ENCODE data around the gene ARHGAP11A.

ARHGAP11A gene

GRCh38 chr15:32664796-32665195, 49.5 kb downstream of the ARHGAP11A start:
- Histone ChIP-seq H3K4me2 (ENCODE audit: low read length) (no peak overlapping the region), H3K27me3 (ENCODE audit: low read depth, low read length) (no peaks in the 10 kb centered on the region), H3K9me3 (ENCODE audit: insufficient read depth, low read length) (no peaks in the 10 kb centered on the region), H3K27ac (ENCODE audit: low read length) (no peak overlapping the region), H3K36me3 (replicated peaks; ENCODE audit: low read depth, low read length) (peaks cover 34% of the 10 kb centered on the region), H3K79me2 (ENCODE audit: low read length) (no peaks in the 10 kb centered on the region), H4K20me1 (ENCODE audit: insufficient read depth, low read length) (no peaks in the 10 kb centered on the region), H2AFZ (ENCODE audit: low read depth, low read length) (no peak overlapping the region), H3K4me3 (ENCODE audit: low read length) (no peak overlapping the region), H3K4me1 (ENCODE audit: low read length) (no peaks in the 10 kb centered on the region), H3K9ac (ENCODE audit: low read length) (no peak overlapping the region)
- TF ChIP-seq CTCF (IDR thresholded peaks at IDR 0.05; ENCODE audit: low read depth, low read length), result no peak
- TF ChIP-seq EZH2phosphoT487 (IDR thresholded peaks at IDR 0.05; ENCODE audit: low read depth), result no peak

GRCh38 chr15:32667321-32667720, 52.0 kb downstream of the ARHGAP11A start:
- H3K36me3 ChIP-seq (replicated peaks; ENCODE audit: low read depth, low read length), result peaks cover 30% of the 10 kb centered on the region
- H3K4me3 ChIP-seq (ENCODE audit: low read length), result no peak overlapping the region
- no peaks in the 10 kb centered on the region for H3K4me1 ChIP-seq (ENCODE audit: low read length)
- TF ChIP-seq CTCF (IDR thresholded peaks at IDR 0.05; ENCODE audit: low read depth, low read length) (no peak), EZH2phosphoT487 (IDR thresholded peaks at IDR 0.05; ENCODE audit: low read depth) (no peak)
- no peaks in the 10 kb centered on the region for H4K20me1 ChIP-seq (ENCODE audit: insufficient read depth, low read length)
- H3K9ac ChIP-seq (ENCODE audit: low read length), result no peak overlapping the region
- no peak overlapping the region for H3K27ac ChIP-seq (ENCODE audit: low read length)
- no peaks in the 10 kb centered on the region for H3K79me2 ChIP-seq (ENCODE audit: low read length)
- no peaks in the 10 kb centered on the region for H3K27me3 ChIP-seq (ENCODE audit: low read depth, low read length)
- H3K4me2 ChIP-seq (ENCODE audit: low read length), result no peak overlapping the region
- H2AFZ ChIP-seq (ENCODE audit: low read depth, low read length), result no peak overlapping the region
- no peaks in the 10 kb centered on the region for H3K9me3 ChIP-seq (ENCODE audit: insufficient read depth, low read length)

- Histone ChIP-seq H3K79me2 (ENCODE audit: low read length) (no peaks in the 10 kb centered on the region), H3K9me3 (ENCODE audit: insufficient read depth, low read length) (no peaks in the 10 kb centered on the region), H3K36me3 (replicated peaks; ENCODE audit: low read depth, low read length) (peaks cover 21% of the 10 kb centered on the region), H3K27ac (ENCODE audit: low read length) (no peak overlapping the region), H4K20me1 (ENCODE audit: insufficient read depth, low read length) (no peaks in the 10 kb centered on the region), H2AFZ (ENCODE audit: low read depth, low read length) (no peak overlapping the region), H3K4me1 (ENCODE audit: low read length) (no peaks in the 10 kb centered on the region), H3K9ac (ENCODE audit: low read length) (no peak overlapping the region), H3K27me3 (ENCODE audit: low read depth, low read length) (no peaks in the 10 kb centered on the region), H3K4me3 (ENCODE audit: low read length) (no peak overlapping the region), H3K4me2 (ENCODE audit: low read length) (no peak overlapping the region)
- TF ChIP-seq CTCF (IDR thresholded peaks at IDR 0.05; ENCODE audit: low read depth, low read length) (0 out of 2 replicates have a peak, but pooled peaks have one; percentile 6), EZH2phosphoT487 (IDR thresholded peaks at IDR 0.05; ENCODE audit: low read depth) (no peak)
These were observed 53.6 kb downstream of the ARHGAP11A start for GRCh38 chr15:32668942-32669341.

GRCh38 chr15:32669896-32670611, 54.8 kb downstream of the ARHGAP11A start:
- no peak overlapping the region for H3K9ac ChIP-seq (ENCODE audit: low read length)
- TF ChIP-seq CTCF (IDR thresholded peaks at IDR 0.05; ENCODE audit: low read depth, low read length), result no peak
- no peak for TF ChIP-seq EZH2phosphoT487 (IDR thresholded peaks at IDR 0.05; ENCODE audit: low read depth)

More at GRCh38 chr15:32669896-32670611, 54.8 kb downstream of the ARHGAP11A start:
- Histone ChIP-seq H4K20me1 (ENCODE audit: insufficient read depth, low read length) (no peaks in the 10 kb centered on the region), H3K4me2 (ENCODE audit: low read length) (no peak overlapping the region), H3K4me3 (ENCODE audit: low read length) (no peak overlapping the region), H3K4me1 (ENCODE audit: low read length) (no peaks in the 10 kb centered on the region), H2AFZ (ENCODE audit: low read depth, low read length) (no peak overlapping the region), H3K9me3 (ENCODE audit: insufficient read depth, low read length) (no peaks in the 10 kb centered on the region), H3K27ac (ENCODE audit: low read length) (no peak overlapping the region), H3K27me3 (ENCODE audit: low read depth, low read length) (no peaks in the 10 kb centered on the region), H3K36me3 (replicated peaks; ENCODE audit: low read depth, low read length) (peaks cover 17% of the 10 kb centered on the region), H3K79me2 (ENCODE audit: low read length) (no peaks in the 10 kb centered on the region)

Measured in OCI-LY3 (cell line).